ENCODE results near the gene TULP4. TPM values are rescaled to one million over a fixed set of nuclear protein-coding genes. Genes with fewer than 3 reads are reported as not detected.

TULP4 gene
- total RNA-seq, 1 donor from 2014 or later, result 18.5 TPM

DNA sequence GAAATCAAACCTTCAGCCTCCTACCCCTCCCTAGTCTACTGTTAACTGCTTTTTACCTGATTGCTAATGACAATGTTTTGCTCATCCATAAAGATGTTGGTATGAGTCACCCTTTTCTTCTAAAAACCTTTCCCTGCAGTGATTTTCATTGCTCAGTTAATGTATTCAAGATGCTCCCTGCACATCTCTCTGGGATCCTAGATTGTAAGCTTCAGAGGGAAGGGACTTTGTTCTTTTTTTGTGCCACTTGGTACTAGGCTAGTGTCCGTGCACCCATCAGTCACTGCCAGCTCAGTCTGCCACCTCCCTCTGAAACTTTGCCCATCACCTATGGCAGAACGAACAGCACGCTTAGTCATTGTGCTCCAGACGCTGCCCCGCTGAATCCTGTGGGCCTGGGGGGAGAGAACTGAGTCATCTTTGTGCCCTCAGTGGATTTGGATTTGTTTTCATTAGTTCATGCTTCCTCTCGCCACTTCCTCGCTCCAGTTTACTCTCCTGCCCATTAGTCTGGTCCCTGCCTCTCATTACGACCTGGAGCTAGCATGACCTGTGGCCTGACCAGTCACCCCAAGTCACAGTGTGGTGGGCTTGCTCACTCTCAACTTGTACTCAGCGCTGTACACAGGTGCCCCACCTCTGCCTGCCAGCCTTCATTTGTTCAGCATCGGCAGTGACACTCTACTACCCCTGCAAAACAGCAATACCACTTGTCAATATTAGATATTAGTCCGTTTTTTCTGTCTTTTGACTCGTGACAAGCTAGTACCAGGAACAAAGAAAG lies 169.6 kb downstream of the TULP4 start:
- Histone ChIP-seq H3K4me1 (no peaks in the 10 kb centered on the region), H3K4me3 (no peak overlapping the region), H3K27ac (no peak overlapping the region), H3K36me3 (peaks cover 25 to 50% of the 10 kb centered on the region in 2 donors), H3K27me3 (no peaks in the 10 kb centered on the region), H3K9me3 (no peaks in the 10 kb centered on the region)
- intact Hi-C loops (cut with DNase I), result no loop called here
- no peak for DNase-seq (ENCODE audit: low spot score in 2 of 2)
- TF ChIP-seq, protein P1, sequence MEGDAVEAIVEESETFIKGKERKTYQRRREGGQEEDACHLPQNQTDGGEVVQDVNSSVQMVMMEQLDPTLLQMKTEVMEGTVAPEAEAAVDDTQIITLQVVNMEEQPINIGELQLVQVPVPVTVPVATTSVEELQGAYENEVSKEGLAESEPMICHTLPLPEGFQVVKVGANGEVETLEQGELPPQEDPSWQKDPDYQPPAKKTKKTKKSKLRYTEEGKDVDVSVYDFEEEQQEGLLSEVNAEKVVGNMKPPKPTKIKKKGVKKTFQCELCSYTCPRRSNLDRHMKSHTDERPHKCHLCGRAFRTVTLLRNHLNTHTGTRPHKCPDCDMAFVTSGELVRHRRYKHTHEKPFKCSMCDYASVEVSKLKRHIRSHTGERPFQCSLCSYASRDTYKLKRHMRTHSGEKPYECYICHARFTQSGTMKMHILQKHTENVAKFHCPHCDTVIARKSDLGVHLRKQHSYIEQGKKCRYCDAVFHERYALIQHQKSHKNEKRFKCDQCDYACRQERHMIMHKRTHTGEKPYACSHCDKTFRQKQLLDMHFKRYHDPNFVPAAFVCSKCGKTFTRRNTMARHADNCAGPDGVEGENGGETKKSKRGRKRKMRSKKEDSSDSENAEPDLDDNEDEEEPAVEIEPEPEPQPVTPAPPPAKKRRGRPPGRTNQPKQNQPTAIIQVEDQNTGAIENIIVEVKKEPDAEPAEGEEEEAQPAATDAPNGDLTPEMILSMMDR (IDR thresholded peaks at IDR 0.05), result no peak

DNA sequence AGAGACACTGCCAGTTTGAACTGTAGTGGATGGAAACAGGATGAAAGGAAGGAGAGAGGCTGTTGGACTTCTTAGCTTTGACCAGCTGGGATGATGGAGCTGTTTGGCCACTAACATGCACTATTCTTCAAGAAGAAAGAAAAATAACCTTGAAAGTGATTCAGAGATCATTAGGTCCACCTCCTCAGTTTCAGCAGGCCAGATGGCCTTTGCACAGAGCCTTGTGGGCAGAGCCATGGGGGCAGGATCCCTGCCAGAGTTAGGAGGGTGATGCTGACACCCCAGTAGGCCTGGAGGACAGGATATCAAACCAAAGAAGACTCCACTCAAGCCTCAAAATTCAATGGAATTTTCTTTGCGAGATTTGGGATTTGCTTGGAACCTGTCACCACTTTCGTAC lies 173.2 kb downstream of the TULP4 start:
- H3K4me3 ChIP-seq, result no peak overlapping the region
- H3K27me3 ChIP-seq, result no peaks in the 10 kb centered on the region
- no peaks in the 10 kb centered on the region for H3K4me1 ChIP-seq
- TF ChIP-seq, protein P1 (IDR thresholded peaks at IDR 0.05), result no peak
- DNase-seq (ENCODE audit: low spot score in 2 of 2), result no peak
- intact Hi-C loops (cut with DNase I), result no loop called here
- peaks cover 17 to 39% of the 10 kb centered on the region in 2 donors for H3K36me3 ChIP-seq
- H3K27ac ChIP-seq, result no peak overlapping the region
- no peaks in the 10 kb centered on the region for H3K9me3 ChIP-seq

DNA sequence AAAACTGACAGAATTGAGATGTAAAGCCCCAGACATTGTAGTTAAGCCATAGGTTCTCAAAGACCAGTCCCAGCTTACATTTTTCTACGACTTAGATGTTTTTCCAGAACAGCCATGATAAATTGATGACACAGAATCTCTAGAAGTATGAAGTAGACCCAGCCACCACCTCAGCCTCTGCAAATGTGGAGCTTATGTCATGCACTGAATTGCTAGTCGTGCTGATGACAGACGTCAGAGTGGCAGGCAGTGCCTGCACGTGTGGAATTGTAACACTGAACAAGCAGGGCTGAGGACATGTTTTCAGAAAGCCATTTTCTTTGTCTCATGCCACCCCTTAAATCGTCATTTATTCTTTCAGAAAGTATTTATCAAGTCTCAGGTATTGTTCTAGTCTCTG lies 175.2 kb downstream of the TULP4 start:
- H3K4me3 ChIP-seq, result no peak overlapping the region
- peaks cover 5 to 20% of the 10 kb centered on the region in 2 donors for H3K36me3 ChIP-seq
- no peak overlapping the region for H3K27ac ChIP-seq
- no peaks in the 10 kb centered on the region for H3K27me3 ChIP-seq
- DNase-seq (ENCODE audit: low spot score in 2 of 2), result no peak
- TF ChIP-seq, protein P1 (IDR thresholded peaks at IDR 0.05), result no peak
- H3K9me3 ChIP-seq, result no peaks in the 10 kb centered on the region
- intact Hi-C loops (cut with DNase I), result no loop called here
- H3K4me1 ChIP-seq, result no peaks in the 10 kb centered on the region

DNA sequence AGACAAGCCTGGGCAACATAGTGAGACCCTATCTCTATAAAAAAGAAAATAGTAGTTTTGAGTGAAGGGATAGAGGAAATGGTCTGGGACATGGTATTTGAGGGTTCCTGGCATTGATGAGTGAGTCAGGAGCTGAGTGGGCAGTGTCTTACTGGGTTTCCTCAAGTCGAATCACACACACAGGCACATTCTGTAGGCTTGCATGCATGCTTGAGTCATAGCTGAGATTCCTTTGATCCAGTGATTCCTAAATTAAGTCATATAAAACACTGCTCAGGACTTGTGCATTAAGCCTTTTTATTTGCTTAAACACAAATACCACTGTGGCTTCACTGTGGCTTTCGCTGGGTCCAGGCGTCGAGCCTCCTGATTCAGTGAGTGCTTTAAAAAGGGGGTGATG lies 175.8 kb downstream of the TULP4 start:
- H3K27ac ChIP-seq, result no peak overlapping the region
- DNase-seq (ENCODE audit: low spot score in 2 of 2), result no peak
- intact Hi-C loops (cut with DNase I), result no loop called here

DNA sequence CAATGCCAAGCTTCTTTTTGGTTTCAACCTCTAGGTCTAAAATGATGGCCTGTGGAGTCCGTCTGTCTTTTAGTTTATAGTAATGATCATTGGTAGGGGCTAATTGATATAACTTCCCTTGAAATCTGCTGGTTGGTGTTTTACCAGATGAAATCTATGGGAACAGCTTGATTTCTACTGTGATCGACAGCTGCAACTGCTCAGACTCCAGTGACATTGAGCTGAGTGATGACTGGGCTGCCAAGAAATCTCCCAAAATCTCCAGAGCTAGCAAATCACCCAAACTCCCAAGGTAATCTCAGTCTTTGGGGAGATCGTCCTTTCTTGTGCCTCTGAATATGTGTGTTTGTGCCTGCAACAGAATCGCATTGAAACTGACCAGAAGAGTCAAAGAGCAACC lies 177.2 kb downstream of the TULP4 start:
- TF ChIP-seq, protein P1 (IDR thresholded peaks at IDR 0.05), result no peak
- Histone ChIP-seq H3K27me3 (no peaks in the 10 kb centered on the region), H3K9me3 (no peaks in the 10 kb centered on the region), H3K36me3 (peaks cover 0 to 27% of the 10 kb centered on the region in 2 donors), H3K4me3 (no peak overlapping the region), H3K4me1 (no peaks in the 10 kb centered on the region), H3K27ac (no peak overlapping the region)
- intact Hi-C loops (cut with DNase I), result no loop called here
- no peak for DNase-seq (ENCODE audit: low spot score in 2 of 2)

More for the DNA sequence above, 175.8 kb downstream of the TULP4 start:
- Histone ChIP-seq H3K9me3 (no peaks in the 10 kb centered on the region), H3K4me3 (no peak overlapping the region), H3K4me1 (no peaks in the 10 kb centered on the region), H3K27me3 (no peaks in the 10 kb centered on the region), H3K36me3 (peaks cover 5 to 23% of the 10 kb centered on the region in 2 donors)
- TF ChIP-seq, protein P1 (IDR thresholded peaks at IDR 0.05), result no peak
